HG03460 (cell line): ENCODE results near the gene ZSCAN1.

Experiments used
- ATAC-seq: cut with Tn5 transposase; IDR thresholded peaks from one replicate; pipeline ENCODE4 v1.9.1; 2021; ENCODE audit not compliant: unreplicated experiment

The ZSCAN1 gene

GRCh38 chr19:58038688-58039204 is 4.9 kb downstream of the ZSCAN1 start:
- ATAC-seq = no peak

DNA sequence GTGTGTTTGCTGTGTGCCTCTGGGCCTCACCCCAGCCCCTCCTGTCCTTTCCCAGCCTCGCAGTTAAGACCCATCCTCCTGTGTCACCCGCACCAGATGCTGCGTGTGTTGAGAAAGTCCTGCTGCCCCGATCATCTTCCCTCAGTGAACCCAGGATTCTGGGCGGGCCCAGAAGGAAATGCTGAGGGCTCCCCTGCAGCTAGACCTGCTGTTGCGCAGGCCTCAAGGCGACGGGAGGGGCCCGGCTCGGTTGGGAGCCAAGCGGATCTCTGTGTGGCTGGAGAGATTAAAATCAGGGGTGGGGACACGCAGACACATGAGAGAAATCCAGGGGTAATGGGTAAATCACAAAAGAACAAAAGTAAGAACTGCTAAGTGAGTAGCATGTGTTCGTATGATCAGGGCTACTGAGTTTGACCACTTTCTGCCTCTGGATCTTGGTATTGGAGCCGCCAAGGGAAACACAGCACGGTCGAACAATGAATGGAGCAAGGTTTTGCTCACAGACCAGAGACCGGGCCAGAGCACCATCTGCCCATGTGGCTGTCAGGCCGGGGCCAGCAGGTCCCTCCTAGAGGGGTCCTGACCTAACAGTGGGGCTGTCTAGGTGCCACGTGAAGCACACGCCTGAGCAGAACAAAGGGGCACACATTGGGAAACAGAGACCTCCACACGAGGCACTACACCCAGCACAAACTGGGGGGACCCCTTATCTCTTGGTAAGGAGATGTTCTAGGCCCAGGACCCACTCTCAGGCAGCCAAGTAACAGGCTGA is 7.1 kb downstream of the ZSCAN1 start:
- ATAC-seq = no peak

DNA sequence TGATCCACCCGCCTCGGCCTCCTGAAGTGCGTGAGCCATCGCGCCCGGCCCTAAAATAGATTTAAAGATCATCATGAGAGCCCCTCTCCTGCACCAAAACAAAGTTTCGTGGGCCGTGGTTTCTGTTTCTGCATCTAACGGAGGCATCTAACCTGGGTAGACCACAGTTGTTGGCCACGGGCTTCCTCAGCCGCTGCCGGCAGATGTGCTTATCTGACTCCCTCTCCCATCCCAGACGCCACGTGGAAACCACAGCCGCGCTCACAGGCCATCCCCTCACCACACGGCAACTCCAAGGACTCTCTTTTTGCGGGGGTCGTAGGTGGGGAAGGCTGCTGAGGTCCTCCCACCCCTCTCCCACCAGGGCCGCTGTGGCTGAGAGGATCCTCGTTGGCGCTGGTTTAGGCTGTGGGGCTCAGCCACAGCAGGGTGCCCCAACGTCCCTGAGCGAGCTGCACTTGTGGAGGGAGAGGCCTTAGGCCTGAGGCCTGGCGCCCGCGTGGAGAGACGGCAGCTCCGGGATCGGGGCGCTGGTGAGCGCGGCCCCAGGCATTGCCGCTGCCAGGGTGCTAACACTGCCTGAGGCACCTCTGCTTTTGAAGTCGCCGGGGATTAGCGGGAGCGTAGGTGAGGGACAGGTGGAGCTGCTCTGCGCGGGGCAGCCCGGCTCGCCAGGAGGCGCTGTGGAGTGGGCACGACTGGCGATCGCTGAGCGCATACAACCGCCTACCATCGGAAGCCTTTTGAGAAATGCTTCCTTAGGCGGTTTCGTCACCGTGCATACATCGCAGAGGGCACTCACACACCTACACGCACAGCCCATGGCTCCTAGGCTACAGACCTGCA is 8.9 kb downstream of the ZSCAN1 start:
- no peak for ATAC-seq

DNA sequence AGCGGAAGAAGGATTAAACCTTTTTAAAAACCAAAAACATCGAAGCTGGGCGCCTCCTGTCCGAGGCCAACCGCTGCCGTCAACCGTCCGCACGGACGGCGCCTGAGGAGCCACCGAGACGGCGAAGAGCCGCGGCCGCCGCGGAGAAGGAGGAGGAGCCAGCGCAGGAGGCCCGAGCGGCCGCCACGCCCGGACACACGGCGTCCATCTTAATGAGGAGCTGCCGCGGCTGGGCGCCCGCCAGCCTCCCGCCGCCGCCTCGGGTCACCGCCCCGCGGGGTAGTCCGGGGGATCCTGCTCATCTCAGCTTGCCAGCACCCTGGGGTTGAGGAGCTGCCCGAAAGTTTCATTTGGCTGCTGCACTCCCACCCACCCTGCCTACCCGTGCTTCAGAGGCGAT is 10.6 kb downstream of the ZSCAN1 start:
- no peak for ATAC-seq

GRCh38 chr19:58044886-58045285 is 11.1 kb downstream of the ZSCAN1 start:
- ATAC-seq = no peak

DNA sequence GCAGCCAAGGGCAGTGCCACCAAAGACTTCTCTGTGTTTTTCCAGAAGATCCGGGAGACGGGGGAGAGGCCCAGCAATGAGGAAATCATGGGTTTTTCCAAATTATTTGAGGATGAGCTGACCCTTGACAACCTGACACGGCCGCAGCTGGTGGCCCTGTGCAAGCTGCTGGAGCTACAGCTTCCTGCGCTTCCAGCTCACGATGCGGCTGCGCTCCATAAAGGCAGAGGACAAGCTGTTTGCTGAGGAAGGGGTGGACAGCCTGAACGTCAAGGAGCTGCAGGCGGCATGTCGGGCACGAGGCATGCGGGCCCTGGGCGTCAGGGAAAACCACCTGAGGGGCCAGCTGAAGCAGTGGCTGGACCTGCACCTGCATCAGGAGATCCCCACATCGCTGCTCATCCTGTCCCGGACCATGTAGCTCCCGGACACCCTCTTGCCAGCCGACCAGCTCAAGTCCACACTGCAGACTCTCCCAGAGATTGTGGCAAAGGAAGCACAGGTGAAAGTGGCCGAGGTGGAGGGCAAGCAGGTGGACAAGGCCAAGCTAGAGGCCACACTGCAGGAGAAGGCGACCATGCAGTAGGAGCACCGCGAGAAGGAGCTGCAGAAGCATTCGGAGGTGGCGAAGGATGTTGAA is 11.7 kb downstream of the ZSCAN1 start:
- ATAC-seq = no peak

DNA sequence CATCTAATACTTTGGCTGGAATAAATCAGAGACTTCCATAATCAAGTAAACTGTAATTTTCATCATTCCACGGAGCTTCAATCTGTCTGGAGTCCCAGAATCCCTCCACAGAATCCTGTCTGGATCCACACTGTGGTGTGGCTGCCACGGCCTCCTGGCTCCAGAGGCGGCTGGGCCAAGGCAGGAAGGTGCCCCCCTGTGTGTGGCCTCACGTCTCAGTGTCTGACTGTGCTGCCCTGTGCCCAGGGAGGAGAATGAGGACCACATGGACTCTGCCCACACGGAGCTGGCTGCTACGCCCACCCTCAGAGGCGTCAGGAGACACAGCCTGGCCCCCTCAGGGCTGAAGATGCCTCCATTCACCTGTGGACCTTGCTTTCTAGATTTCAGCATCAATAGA is 13.0 kb downstream of the ZSCAN1 start:
- ATAC-seq = no peak

GRCh38 chr19:58047672-58048071 is 13.8 kb downstream of the ZSCAN1 start:
- ATAC-seq = no peak

DNA sequence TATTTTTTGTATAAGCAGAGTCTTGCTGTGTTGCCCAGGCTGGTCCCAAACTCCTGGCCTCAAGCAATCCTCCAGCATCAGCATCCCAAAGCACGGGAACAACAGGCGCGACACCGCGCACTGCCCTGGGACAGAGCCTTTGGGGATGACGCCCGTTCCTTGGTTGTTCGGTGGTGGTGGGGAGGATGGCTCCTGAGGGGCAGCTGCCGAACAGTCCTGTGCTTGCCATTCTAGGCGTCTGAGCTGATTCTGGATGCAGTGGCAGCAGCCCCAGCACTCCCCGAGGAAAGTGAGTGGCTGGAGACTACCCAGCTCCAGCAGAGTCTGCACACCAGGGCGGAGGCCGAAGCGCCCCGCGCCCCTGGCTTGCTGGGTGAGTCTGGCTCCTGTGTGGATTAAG is 18.4 kb downstream of the ZSCAN1 start:
- ATAC-seq = no peak

GRCh38 chr19:58053480-58054156 is 19.8 kb downstream of the ZSCAN1 start:
- ATAC-seq = no peak

- no peak for ATAC-seq
These were observed 21.4 kb downstream of the ZSCAN1 start for GRCh38 chr19:58054901-58055874.

DNA sequence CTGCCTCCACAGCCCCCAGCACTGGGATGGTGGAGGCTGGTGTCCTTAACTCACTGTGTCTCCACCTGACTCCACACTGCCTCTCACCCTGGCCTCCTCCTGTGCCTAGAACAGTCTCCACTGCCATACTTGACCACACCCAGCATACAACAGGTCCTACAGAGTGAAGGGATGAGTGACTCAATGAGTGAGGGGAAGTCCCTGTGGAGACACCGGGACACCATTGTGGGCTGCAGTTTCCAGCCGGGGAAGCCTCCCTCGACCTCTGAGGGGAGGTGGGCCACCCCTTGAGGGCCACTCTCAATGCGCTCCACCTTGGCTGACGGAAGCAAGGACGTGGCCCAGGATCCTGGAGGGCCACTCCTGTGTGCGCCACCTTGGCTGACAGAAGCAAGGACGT is 22.4 kb downstream of the ZSCAN1 start:
- no peak for ATAC-seq

- no peak for ATAC-seq
These were observed 23.0 kb downstream of the ZSCAN1 start for GRCh38 chr19:58056861-58057260.

DNA sequence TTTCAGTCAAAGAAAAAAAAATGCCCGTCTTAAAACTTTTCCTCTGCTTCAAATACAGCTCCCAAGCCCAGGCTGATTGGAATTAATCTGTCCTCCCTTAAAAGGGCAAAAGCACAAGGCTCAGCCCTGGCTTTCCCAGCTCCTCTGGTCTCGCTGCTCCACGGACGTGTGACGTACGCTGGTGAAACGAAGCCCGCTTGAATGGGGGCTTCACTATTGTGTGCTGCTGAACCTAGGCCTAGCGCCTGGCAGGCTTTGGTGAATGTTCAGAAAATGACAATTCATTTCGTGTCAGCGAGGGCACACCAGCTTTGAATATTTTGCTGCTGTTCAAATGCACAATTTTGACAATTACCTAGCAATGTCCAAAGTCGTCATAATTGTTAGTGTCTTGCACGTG is 24.6 kb downstream of the ZSCAN1 start:
- no peak for ATAC-seq

GRCh38 chr19:58059003-58059670 is 25.3 kb downstream of the ZSCAN1 start, which contains the start of gene ZNF135:
Gene ZNF135, plus strand, starts transcription at chr19:58059282. Its CDS starts 721 bp downstream, at chr19:58060003.
- ATAC-seq = no peak

DNA sequence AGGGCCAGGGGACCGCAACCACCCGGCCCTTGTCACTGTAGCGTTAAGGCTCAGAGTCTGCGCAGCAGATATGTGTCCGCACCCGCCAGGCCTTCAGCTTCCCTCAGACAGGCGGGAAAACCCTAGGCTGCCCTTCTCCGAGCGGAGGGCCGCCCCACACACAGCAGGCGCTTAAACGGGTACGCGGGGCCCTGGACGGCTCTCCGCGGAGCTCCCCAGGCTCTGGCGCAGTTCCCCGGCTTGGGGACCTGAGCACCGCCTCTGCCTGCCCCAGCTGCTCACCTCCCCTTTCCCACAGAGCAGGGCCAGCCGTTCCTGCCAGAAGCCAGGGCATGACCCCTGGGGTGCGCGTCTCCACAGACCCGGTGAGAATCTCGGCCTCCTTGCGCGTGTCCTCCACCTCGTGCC is 25.9 kb downstream of the ZSCAN1 start:
- no peak for ATAC-seq

- ATAC-seq = no peak
These were observed 26.4 kb downstream of the ZSCAN1 start for GRCh38 chr19:58060231-58060630.

GRCh38 chr19:58063712-58064111 is 29.9 kb downstream of the ZSCAN1 start:
- ATAC-seq = no peak

- no peak for ATAC-seq
These were observed 33.6 kb downstream of the ZSCAN1 start for GRCh38 chr19:58067240-58067912.
